Ishikawa (cell line): ENCODE data around the gene RCOR2.

ENCODE experiments used
- CEBPB ChIP-seq: IDR thresholded peaks from 2 replicates; pipeline ENCODE4 v1.6.1; 2012
- CREB1 ChIP-seq: IDR thresholded peaks from 2 replicates; pipeline ENCODE4 v1.6.1; 2012; ENCODE audit warnings: low read depth
- EGR1 ChIP-seq: IDR thresholded peaks from 2 replicates; pipeline ENCODE4 v1.6.1; 2012
- EP300 ChIP-seq: IDR thresholded peaks from 2 replicates; pipeline ENCODE4 v1.6.1; 2012; ENCODE audit warnings: borderline replicate concordance
- FOXM1 ChIP-seq: IDR thresholded peaks from 2 replicates; pipeline ENCODE4 v1.6.1; 2012; ENCODE audit warnings: low read depth, borderline replicate concordance
- NFIC ChIP-seq: IDR thresholded peaks from 2 replicates; pipeline ENCODE4 v1.6.1; 2012
- RAD21 ChIP-seq: IDR thresholded peaks from 2 replicates; pipeline ENCODE4 v1.6.1; 2012; ENCODE audit warnings: low read depth
- TAF1 ChIP-seq: IDR thresholded peaks from 2 replicates; pipeline ENCODE4 v1.6.1; 2012; ENCODE audit warnings: low read depth, mild to moderate bottlenecking
- TCF12 ChIP-seq: IDR thresholded peaks from 2 replicates; pipeline ENCODE4 v1.6.1; 2012; ENCODE audit warnings: low read depth
- TEAD4 ChIP-seq: IDR thresholded peaks from 2 replicates; pipeline ENCODE4 v1.6.1; 2012
- YY1 ChIP-seq: IDR thresholded peaks from 2 replicates; pipeline ENCODE4 v1.6.1; 2012; ENCODE audit warnings: low read depth
- ZBTB7A ChIP-seq: IDR thresholded peaks from 2 replicates; pipeline ENCODE4 v1.6.1; 2012; ENCODE audit warnings: low read depth
- TF ChIP-seq, protein P1 (sequence below): IDR thresholded peaks from 2 replicates; pipeline ENCODE4 v1.6.1; 2012
- TF ChIP-seq, protein P2 (sequence below): IDR thresholded peaks from 2 replicates; pipeline ENCODE4 v1.6.1; 2012; ENCODE audit warnings: low read depth, mild to moderate bottlenecking
- TF ChIP-seq, protein P3 (sequence below): IDR thresholded peaks from 2 replicates; pipeline ENCODE4 v1.6.1; 2012

Gene RCOR2

DNA sequence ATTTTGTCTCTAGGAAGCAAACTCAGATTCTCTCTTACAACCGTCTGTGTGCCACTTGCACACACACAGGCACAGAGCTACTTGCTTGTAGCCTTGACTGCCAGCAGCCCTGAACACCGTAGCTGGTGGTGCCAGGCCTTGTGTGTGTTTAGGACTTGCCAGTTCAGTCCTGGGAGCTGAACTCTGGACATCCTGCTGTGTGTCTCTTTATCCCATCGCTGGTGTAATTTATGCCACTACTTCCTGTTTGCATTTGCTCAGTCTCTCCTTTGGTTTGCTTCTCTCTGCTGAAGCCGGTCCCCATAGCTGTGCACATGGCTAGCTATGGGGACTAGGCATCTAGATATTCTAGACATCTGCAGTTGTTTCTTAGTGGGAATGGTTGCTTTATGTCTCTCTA is 54.0 kb downstream of the RCOR2 start:
- TF ChIP-seq CEBPB (no peak), CREB1 (no peak), YY1 (no peak), ZBTB7A (no peak), FOXM1 (no peak), TAF1 (no peak), EP300 (no peak), EGR1 (no peak), TCF12 (no peak), NFIC (no peak), RAD21 (no peak), TEAD4 (no peak)
- TF ChIP-seq, protein P1, sequence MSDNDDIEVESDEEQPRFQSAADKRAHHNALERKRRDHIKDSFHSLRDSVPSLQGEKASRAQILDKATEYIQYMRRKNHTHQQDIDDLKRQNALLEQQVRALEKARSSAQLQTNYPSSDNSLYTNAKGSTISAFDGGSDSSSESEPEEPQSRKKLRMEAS, result no peak
- TF ChIP-seq, protein P2, sequence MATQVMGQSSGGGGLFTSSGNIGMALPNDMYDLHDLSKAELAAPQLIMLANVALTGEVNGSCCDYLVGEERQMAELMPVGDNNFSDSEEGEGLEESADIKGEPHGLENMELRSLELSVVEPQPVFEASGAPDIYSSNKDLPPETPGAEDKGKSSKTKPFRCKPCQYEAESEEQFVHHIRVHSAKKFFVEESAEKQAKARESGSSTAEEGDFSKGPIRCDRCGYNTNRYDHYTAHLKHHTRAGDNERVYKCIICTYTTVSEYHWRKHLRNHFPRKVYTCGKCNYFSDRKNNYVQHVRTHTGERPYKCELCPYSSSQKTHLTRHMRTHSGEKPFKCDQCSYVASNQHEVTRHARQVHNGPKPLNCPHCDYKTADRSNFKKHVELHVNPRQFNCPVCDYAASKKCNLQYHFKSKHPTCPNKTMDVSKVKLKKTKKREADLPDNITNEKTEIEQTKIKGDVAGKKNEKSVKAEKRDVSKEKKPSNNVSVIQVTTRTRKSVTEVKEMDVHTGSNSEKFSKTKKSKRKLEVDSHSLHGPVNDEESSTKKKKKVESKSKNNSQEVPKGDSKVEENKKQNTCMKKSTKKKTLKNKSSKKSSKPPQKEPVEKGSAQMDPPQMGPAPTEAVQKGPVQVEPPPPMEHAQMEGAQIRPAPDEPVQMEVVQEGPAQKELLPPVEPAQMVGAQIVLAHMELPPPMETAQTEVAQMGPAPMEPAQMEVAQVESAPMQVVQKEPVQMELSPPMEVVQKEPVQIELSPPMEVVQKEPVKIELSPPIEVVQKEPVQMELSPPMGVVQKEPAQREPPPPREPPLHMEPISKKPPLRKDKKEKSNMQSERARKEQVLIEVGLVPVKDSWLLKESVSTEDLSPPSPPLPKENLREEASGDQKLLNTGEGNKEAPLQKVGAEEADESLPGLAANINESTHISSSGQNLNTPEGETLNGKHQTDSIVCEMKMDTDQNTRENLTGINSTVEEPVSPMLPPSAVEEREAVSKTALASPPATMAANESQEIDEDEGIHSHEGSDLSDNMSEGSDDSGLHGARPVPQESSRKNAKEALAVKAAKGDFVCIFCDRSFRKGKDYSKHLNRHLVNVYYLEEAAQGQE, result no peak
- TF ChIP-seq, protein P3, sequence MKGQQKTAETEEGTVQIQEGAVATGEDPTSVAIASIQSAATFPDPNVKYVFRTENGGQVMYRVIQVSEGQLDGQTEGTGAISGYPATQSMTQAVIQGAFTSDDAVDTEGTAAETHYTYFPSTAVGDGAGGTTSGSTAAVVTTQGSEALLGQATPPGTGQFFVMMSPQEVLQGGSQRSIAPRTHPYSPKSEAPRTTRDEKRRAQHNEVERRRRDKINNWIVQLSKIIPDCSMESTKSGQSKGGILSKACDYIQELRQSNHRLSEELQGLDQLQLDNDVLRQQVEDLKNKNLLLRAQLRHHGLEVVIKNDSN, result no peak
